NCI-H187 (cell line): Measurements from ENCODE around the gene RGS17.
"Not testable (repeated sequence)": the region's sequence is repeated elsewhere in the genome, so short reads cannot be mapped to it uniquely, and the experiment has no call there.

Source experiments
- DNase-seq, 2 experiments: peaks; one replicate each; lab custom pipeline; 2025; lab: John Stamatoyannopoulos, UW

RGS17 gene

GRCh38 chr6:153125032-153125431, 6.0 kb downstream of the RGS17 start:
- no peak for DNase-seq

GRCh38 chr6:153123801-153124200, 7.3 kb downstream of the RGS17 start:
- DNase-seq, result no peak

GRCh38 chr6:153121311-153121710, 9.8 kb downstream of the RGS17 start:
- no peak for DNase-seq

GRCh38 chr6:153117986-153118879, 12.8 kb downstream of the RGS17 start:
- DNase-seq, result no peak

- not testable (repeated sequence) for DNase-seq
Measured at GRCh38 chr6:153111082-153111481, 20.0 kb downstream of the RGS17 start.

- not testable (repeated sequence) for DNase-seq
Measured at GRCh38 chr6:153110612-153111011, 20.5 kb downstream of the RGS17 start.

- no peak for DNase-seq
Measured at GRCh38 chr6:153108315-153108714, 22.8 kb downstream of the RGS17 start.

GRCh38 chr6:153106021-153106420, 25.1 kb downstream of the RGS17 start:
- no peak for DNase-seq

- no peak for DNase-seq
Measured at GRCh38 chr6:153104220-153104619, 26.9 kb downstream of the RGS17 start.

- DNase-seq, result no peak
Measured at GRCh38 chr6:153103319-153103655, 27.8 kb downstream of the RGS17 start.

- no peak for DNase-seq
Measured at GRCh38 chr6:153102605-153103318, 28.3 kb downstream of the RGS17 start.

- no peak for DNase-seq
Measured at GRCh38 chr6:153101461-153101860, 29.6 kb downstream of the RGS17 start.

- DNase-seq, result no peak
Measured at GRCh38 chr6:153099636-153100035, 31.4 kb downstream of the RGS17 start.

GRCh38 chr6:153096792-153097191, 34.3 kb downstream of the RGS17 start:
- no peak for DNase-seq

- no peak for DNase-seq
Measured at GRCh38 chr6:153096031-153096430, 35.1 kb downstream of the RGS17 start.

GRCh38 chr6:153092082-153093013, 38.7 kb downstream of the RGS17 start:
- DNase-seq, result no peak

GRCh38 chr6:153090241-153090930, 40.7 kb downstream of the RGS17 start:
- no peak for DNase-seq

- no peak for DNase-seq
Measured at GRCh38 chr6:153088796-153089195, 42.3 kb downstream of the RGS17 start.

GRCh38 chr6:153087436-153087835, 43.6 kb downstream of the RGS17 start:
- no peak for DNase-seq

GRCh38 chr6:153086225-153086990, 44.7 kb downstream of the RGS17 start:
- no peak for DNase-seq

GRCh38 chr6:153085239-153085638, 45.8 kb downstream of the RGS17 start:
- no peak for DNase-seq
